ENCODE results near the gene SCART1.
"Not testable (repeated sequence)": the region's sequence is repeated elsewhere in the genome, so short reads cannot be mapped to it uniquely, and the experiment has no call there.

Gene SCART1

DNA sequence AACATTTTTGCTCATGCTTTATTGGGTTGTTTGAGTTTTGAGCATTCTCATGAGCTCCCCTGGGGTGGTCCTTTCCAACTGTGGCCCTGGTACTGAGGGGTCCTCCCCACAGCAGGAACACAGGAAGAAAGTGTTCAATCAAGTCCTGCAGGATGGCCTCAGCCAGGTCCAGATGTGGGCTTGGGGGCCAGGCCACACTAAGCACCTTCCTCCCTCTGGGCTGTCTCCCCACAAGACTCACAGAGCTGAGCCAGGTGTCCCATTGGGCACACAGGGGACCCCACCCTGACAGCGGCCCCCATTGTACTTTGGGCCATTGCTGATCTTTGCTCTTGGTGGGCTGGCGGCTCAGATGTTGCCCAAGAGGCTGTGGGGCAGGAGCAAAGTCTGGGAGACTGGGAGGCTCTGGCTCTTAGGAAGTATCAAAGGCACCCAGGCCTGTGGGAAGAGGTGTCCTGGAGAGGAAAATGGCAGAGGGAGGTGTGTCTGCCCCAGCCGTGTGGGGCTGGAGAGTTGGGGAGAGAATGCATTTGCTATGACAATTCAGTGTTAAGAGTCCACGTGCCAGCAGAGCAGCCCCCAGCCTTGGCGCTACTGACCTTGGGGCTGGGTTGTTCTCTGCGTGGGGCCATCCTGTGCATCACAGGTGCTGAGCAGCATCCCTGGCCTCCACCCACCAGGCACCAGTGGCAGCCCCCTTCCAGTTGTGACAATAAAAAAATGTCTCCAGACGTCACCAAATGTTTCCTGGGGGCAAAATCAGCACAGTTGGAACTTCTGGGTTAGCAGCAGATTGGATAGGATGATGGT lies 17.8 kb downstream of the SCART1 start:
- Mint-ChIP-seq H3K27me3 (no peaks in the 10 kb centered on the region), H3K4me1 (peaks cover 23% of the 10 kb centered on the region), H3K4me3 (no peak overlapping the region), H3K27ac (no peak overlapping the region), H3K9me3 (no peaks in the 10 kb centered on the region)
- DNase-seq = no peak
- no peak for ATAC-seq

- no peak for ATAC-seq
- Mint-ChIP-seq H3K27ac (no peak overlapping the region), H3K4me1 (peaks cover 23% of the 10 kb centered on the region), H3K27me3 (no peaks in the 10 kb centered on the region), H3K9me3 (no peaks in the 10 kb centered on the region), H3K4me3 (no peak overlapping the region)
- no peak for DNase-seq
Measured at GRCh38 chr10:133473270-133473669, 19.5 kb downstream of the SCART1 start.

DNA sequence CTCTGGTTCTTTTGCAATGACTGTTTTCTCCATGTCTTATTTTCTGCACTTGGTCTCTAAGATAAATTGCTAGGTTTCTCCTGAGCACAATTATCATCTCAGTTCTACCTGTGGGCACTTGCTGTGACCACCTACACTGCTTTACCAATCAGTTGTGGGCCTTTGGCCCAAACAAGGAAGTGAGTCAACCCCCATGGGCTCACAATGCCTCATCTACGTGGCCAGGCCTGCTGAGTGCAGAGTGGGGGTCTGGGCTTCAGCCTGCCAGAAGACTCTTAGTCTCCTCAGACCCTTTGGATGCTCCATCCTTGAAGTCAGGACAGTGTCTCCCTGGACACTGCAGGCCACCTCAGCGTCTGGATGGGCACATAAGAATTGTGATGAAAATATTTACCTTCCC lies 20.3 kb downstream of the SCART1 start:
- DNase-seq (no peak), ATAC-seq (peak; percentile 54)
- no peaks in the 10 kb centered on the region for H3K9me3 Mint-ChIP-seq
- peaks cover 23% of the 10 kb centered on the region for H3K4me1 Mint-ChIP-seq
- no peaks in the 10 kb centered on the region for H3K27me3 Mint-ChIP-seq
- H3K27ac Mint-ChIP-seq = peak overlapping the region in 1 of 2 donors; percentile 10
- H3K4me3 Mint-ChIP-seq = no peak overlapping the region

DNA sequence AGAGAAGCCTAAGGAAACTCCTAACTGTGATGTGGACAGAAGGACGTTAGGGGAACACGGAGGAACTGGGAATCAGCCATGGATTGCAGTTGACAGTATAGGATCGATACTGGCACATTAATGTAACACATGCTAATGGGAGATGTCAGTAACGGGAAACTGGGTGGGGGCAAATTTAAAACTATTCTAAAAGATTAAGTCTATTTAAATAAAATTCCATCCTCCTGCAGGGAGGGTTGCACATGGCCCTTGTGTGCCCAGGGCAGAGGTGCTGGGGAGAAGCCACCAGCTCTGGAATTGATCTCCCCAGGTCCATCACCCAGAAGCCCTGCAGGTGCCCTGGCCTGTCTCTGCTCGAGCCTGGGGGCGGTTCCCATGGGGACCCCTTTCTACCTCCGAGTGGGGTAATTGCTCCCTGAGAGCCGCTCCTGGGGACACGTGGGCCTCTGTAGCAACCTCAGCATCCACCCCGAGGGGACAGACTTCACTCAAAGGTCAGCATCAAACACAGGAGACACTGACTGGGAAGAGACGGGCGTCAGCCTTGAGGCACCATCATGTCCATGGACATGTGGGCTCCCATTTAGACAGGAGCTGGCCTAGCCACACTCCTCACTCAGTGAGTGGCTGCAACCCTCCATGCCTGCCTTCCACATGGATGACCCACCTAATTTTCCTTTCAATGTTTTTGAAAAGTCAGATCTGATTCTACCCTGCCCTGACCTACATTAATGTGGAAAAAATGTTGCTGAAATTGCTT lies 21.1 kb downstream of the SCART1 start:
- Mint-ChIP-seq H3K9me3 (no peaks in the 10 kb centered on the region), H3K4me1 (peaks cover 23% of the 10 kb centered on the region), H3K27ac (peak overlapping the region; percentile 30 to 76), H3K27me3 (no peaks in the 10 kb centered on the region), H3K4me3 (no peak overlapping the region)
- ATAC-seq = no peak
- no peak for DNase-seq

DNA sequence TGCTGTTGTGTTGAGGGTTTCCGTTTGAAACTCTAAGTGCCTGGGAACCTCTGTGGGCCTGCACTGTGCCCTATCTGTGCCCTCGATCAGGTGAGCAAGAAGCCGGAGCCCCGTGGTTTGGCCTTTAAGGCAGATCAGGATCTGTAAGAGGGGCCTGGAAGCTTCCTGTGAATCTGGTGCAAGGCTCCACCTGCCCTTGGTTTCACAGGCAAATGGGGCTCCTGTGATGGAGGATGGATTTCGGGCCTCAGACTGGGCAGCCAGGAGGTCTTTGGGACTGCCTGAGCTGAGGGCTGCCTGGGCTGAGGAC lies 21.6 kb downstream of the SCART1 start:
- peak overlapping the region; percentile 76 to 82 for H3K27ac Mint-ChIP-seq
- ATAC-seq = peak; percentile 28
- no peak overlapping the region for H3K4me3 Mint-ChIP-seq
- no peaks in the 10 kb centered on the region for H3K27me3 Mint-ChIP-seq
- no peak for DNase-seq
- no peaks in the 10 kb centered on the region for H3K9me3 Mint-ChIP-seq
- H3K4me1 Mint-ChIP-seq = peaks cover 23% of the 10 kb centered on the region

DNA sequence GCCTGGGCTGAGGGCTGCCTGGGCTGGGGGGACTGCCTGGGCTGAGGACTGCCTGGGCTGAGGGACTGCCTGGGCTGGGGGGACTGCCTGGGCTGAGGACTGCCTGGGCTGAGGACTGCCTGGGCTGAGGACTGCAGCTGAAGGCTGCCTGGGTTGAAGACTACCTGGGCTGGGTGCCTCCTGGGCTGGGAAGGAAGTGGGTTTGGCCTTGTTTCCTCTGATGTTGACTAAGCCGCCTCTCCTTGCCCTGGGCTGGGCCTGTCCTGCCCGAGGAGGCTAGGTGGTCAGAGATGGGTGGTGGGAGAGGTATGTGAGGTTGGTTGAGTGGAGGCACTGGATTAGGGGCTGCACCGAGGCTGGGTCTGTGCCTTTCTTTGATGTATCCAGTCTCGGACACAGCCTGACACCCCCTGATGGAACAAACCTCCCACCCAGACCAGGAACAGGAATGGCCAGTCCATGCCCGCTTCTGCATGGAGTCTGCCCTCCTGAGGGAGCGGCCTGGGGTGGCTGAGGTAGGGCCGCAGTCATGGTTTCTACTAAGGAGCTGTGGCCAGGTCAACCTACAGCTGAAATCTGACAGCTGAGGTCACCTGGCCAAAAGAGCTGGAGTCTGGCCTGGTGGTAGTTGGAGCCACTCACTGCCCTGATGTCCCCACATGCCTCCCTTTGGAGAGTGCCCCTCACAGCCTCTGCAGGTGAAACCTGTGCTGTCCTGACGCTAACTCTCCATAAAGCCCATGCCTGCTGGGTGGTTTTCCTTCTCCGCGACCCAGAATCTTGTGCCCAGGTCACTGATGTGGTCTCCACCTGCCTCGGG lies 22.3 kb downstream of the SCART1 start:
- Mint-ChIP-seq H3K27me3 (no peaks in the 10 kb centered on the region), H3K27ac (no peak overlapping the region), H3K4me3 (no peak overlapping the region), H3K4me1 (peaks cover 23% of the 10 kb centered on the region), H3K9me3 (no peaks in the 10 kb centered on the region)
- DNase-seq (no peak), ATAC-seq (peak; percentile 86)

DNA sequence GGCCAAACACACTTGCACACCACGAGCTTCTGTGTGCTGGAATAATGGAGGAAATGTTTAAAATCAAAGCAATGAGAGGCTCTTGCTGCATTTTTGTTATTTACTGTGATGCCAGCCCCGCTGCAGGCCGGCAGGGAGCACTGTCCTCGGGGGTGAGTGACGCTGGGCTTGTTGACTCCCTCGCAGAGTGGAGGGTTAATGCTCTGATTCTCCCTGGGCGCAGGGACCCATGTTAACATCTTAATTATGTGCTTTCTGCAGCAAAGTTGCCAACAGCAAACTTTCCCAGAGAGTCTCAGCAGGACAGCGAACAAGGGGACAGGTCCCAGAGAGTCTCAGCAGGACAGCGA lies 22.9 kb downstream of the SCART1 start:
- Mint-ChIP-seq H3K4me1 (peaks cover 23% of the 10 kb centered on the region), H3K27ac (no peak overlapping the region), H3K27me3 (no peaks in the 10 kb centered on the region), H3K9me3 (no peaks in the 10 kb centered on the region), H3K4me3 (no peak overlapping the region)
- ATAC-seq = no peak
- DNase-seq = no peak

DNA sequence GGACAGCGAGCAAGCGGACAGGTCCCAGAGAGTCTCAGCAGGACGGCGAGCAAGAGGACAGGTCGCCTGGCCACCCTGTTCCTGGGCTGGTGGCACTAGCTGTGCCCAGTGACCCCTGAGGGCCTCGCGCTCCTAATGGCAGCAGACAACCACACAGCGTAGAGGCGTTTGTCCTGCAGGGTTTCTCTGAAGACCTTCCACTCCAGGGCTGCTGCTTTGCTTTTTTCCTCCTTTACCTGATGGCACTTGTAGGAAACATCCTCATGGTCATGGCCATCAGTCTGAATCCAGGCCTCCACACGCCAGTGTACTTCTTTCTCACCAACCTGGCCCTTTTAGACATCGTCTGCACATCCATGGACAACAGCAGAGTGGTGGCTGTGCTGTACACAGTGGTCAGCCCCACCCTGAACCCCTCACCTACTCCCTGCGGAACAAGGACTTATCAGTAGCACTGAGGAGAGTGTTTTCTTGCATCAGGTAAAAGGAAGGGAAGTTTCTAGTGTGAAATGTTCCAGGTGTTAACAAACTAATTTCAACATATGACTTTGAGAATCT lies 27.4 kb downstream of the SCART1 start:
- Mint-ChIP-seq H3K4me1 (no peaks in the 10 kb centered on the region), H3K27me3 (peaks cover 10% of the 10 kb centered on the region), H3K27ac (no peak overlapping the region), H3K9me3 (peaks cover 27 to 37% of the 10 kb centered on the region in 2 donors), H3K4me3 (no peak overlapping the region)
- DNase-seq (no peak), ATAC-seq (no peak)

DNA sequence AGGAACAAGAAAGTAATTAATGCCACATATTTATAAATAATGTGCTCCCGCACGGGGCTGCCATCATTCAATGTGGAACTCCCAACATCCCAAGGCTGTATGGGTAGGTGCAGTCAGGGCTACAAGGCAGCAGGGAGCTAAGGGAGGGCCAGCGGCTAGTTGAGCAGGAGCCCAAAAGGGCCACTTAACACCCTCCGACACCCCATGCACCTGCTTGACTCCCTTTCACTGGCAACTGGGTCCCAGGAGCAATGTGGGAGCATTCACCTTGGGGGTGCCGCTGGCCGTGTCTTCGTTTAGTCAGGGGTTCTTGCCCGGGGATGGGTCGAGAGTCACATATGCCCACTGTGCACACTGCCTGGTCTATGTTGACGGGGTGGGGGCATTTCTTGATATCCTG lies 27.9 kb downstream of the SCART1 start:
- DNase-seq (no peak), ATAC-seq (no peak)
- no peak overlapping the region for H3K27ac Mint-ChIP-seq
- H3K27me3 Mint-ChIP-seq = peaks cover 10% of the 10 kb centered on the region
- H3K4me3 Mint-ChIP-seq = no peak overlapping the region
- no peaks in the 10 kb centered on the region for H3K4me1 Mint-ChIP-seq
- peaks cover 30 to 42% of the 10 kb centered on the region in 2 donors for H3K9me3 Mint-ChIP-seq

- Mint-ChIP-seq H3K4me1 (peaks cover 4% of the 10 kb centered on the region), H3K9me3 (peaks cover 35 to 56% of the 10 kb centered on the region in 2 donors)
Measured at GRCh38 chr10:133484818-133485217, 31.1 kb downstream of the SCART1 start.

DNA sequence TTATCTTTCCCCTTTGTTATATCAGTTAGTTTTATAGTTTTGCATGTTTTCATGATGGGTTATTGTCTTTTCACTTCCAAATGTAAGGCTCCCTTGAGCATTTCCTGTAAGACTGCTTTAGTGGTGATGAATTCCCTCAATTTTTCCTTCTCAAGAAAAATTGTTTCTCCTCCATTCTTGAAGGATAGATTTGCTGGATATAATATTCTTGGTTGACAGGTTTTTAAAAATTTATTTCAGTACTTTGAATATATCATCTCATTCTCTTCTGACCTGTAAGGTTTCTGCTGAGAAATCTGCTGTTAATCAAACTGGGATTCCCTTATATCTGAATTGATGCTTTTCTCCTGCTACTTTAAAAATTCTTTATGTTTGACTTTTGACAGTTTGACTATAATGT lies 33.3 kb downstream of the SCART1 start:
- H3K4me3 Mint-ChIP-seq = no peak overlapping the region

More at GRCh38 chr10:133484818-133485217, 31.1 kb downstream of the SCART1 start:
- H3K27ac Mint-ChIP-seq = no peak overlapping the region
- no peak for ATAC-seq
- DNase-seq = no peak
- peaks cover 10% of the 10 kb centered on the region for H3K27me3 Mint-ChIP-seq
- no peak overlapping the region for H3K4me3 Mint-ChIP-seq

DNA sequence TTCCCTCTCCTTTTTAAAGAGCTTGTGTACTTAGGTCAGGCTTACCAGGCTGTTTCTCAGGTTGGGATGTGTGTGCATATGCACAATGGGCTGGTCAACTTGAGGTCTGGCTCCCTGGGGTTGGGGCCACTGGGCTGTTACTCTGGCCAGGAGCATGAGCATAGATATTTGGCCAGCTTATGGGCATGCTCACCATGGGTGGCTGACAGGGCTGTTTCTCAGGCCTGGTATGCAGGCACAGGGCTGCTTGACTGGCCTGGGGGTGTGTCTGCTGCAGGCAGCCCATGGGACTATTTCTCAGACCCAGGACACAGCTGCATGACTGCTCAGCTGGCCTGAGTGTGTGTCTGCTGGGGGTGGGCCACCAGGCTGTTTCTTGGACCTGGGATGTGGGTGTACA lies 34.6 kb downstream of the SCART1 start:
- DNase-seq (no peak), ATAC-seq (no peak)
- Mint-ChIP-seq H3K27ac (no peak overlapping the region), H3K4me3 (no peak overlapping the region), H3K9me3 (peaks cover 23 to 44% of the 10 kb centered on the region in 2 donors), H3K27me3 (peaks cover under 1% of the 10 kb centered on the region), H3K4me1 (peaks cover 11% of the 10 kb centered on the region)

More for the DNA sequence above, 33.3 kb downstream of the SCART1 start:
- H3K4me1 Mint-ChIP-seq = peaks cover 11% of the 10 kb centered on the region
- H3K27me3 Mint-ChIP-seq = peaks cover 10% of the 10 kb centered on the region
- DNase-seq (no peak), ATAC-seq (no peak)
- H3K27ac Mint-ChIP-seq = no peak overlapping the region
- H3K9me3 Mint-ChIP-seq = peaks cover 35 to 56% of the 10 kb centered on the region in 2 donors

DNA sequence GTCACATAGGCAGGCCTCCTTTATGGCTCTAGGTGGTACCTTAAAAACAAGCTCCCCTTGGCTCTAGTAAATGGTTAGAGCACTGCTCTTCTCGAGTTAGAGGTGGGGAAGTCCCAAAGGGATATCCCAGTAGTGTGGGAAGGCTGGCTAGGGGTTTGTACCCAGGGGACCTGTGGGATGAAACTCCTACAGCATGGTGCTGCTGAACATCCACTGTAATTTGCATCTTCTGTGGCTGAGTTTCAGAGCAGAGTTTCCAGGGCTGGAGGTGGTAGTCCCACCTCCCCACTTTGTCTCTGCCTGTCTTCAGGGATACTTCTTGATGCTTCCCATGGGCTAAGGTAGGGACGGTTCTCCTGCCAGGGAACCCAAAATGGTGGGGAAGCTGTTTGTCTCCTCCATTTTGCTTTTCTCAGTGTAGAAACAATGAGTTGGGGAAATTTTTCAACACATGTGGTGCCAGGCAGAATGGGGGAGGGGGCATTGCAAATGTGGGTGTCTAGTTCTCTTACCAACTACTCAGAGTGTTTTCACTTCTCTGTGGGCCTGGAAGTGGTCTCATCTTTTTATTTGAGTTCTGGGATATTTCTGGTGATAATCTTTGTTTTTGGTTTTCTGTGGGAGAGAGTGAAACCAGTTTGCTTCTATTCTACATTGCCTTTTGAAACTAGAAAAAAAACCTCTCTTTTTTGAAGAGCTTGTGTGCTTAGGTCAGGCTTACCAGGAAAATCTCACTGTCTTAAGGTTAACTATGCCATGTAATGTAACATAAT lies 36.3 kb downstream of the SCART1 start:
- Mint-ChIP-seq H3K27me3 (no peaks in the 10 kb centered on the region), H3K4me1 (peaks cover 11% of the 10 kb centered on the region), H3K9me3 (peaks cover 19 to 28% of the 10 kb centered on the region in 2 donors), H3K27ac (peak overlapping the region in 1 of 2 donors; percentile 55), H3K4me3 (peak overlapping the region in 1 of 2 donors; percentile 6)
- ATAC-seq (peak; percentile 90), DNase-seq (peak in 1 of 2 donors; percentile 50)

GRCh38 chr10:133493562-133493961 lies 39.8 kb downstream of the SCART1 start:
- H3K27ac Mint-ChIP-seq, H3K9me3 Mint-ChIP-seq, H3K27me3 Mint-ChIP-seq, H3K4me3 Mint-ChIP-seq, ATAC-seq, DNase-seq: not testable (repeated sequence)
- peaks cover 11% of the 10 kb centered on the region for H3K4me1 Mint-ChIP-seq

GRCh38 chr10:133497363-133497762 lies 43.6 kb downstream of the SCART1 start:
- not testable (repeated sequence) for H3K27me3 Mint-ChIP-seq, H3K4me3 Mint-ChIP-seq, ATAC-seq, H3K27ac Mint-ChIP-seq, H3K4me1 Mint-ChIP-seq, DNase-seq, H3K9me3 Mint-ChIP-seq
